HepG2 (cell line): ENCODE results near the gene TXNDC11. TPM values are rescaled to one million over a fixed set of nuclear protein-coding genes. Genes with fewer than 3 reads are reported as not detected.

Source experiments
- EED ChIP-seq: sonication (generic); formaldehyde crosslinking; IDR thresholded peaks from 2 replicates; pipeline ENCODE4 v1.5.0; 2020; ENCODE audit warnings: mild to moderate bottlenecking, missing genetic modification reagents
- SRY ChIP-seq: sonication (generic); formaldehyde crosslinking; IDR thresholded peaks from 2 replicates; pipeline ENCODE4 v1.8.0; 2022; ENCODE audit warnings: mild to moderate bottlenecking, missing genetic modification reagents
- TBL1XR1 ChIP-seq: fragments of 150-350 bp; IDR thresholded peaks from 2 replicates; pipeline ENCODE4 v1.6.1; 2014; ENCODE audit warnings: borderline replicate concordance, low read length; ENCODE audit not compliant: partially characterized antibody
- TCF7L2 ChIP-seq: IDR thresholded peaks from 2 replicates; pipeline ENCODE4 v1.6.1; 2011; ENCODE audit warnings: mild to moderate bottlenecking, low read depth, low read length, moderate library complexity
- THAP11 ChIP-seq: IDR thresholded peaks from 2 replicates; pipeline ENCODE4 v1.6.1; 2016; ENCODE audit warnings: missing biosample characterization, missing genetic modification reagents
- ZFP36L2 ChIP-seq: sonication (generic); formaldehyde crosslinking; IDR thresholded peaks from 2 replicates; pipeline ENCODE4 v1.4.0; 2020; ENCODE audit warnings: missing genetic modification reagents
- ZNF121 ChIP-seq: sonication (generic); formaldehyde crosslinking; IDR thresholded peaks from 2 replicates; pipeline ENCODE4 v1.5.0; 2020; ENCODE audit warnings: mild to moderate bottlenecking, missing genetic modification reagents
- ZNF138 ChIP-seq: sonication (generic); formaldehyde crosslinking; IDR thresholded peaks from 2 replicates; pipeline ENCODE4 v1.5.0; 2020; ENCODE audit warnings: mild to moderate bottlenecking, low read depth, missing genetic modification reagents
- ZNF354B ChIP-seq: sonication (generic); formaldehyde crosslinking; IDR thresholded peaks from 2 replicates; pipeline ENCODE4 v1.8.0; 2022; ENCODE audit warnings: mild to moderate bottlenecking, missing genetic modification reagents
- ZNF367 ChIP-seq: sonication (generic); formaldehyde crosslinking; IDR thresholded peaks from 2 replicates; pipeline ENCODE4 v1.4.0; 2020; ENCODE audit warnings: missing genetic modification reagents, borderline replicate concordance
- ZNF550 ChIP-seq: sonication (generic); formaldehyde crosslinking; IDR thresholded peaks from 2 replicates; pipeline ENCODE4 v1.4.0; 2020; ENCODE audit warnings: mild to moderate bottlenecking, missing genetic modification reagents, borderline replicate concordance
- ZNF567 ChIP-seq: sonication (generic); formaldehyde crosslinking; IDR thresholded peaks from 2 replicates; pipeline ENCODE4 v1.8.1; 2023; ENCODE audit warnings: mild to moderate bottlenecking, missing genetic modification reagents, borderline replicate concordance
- ZNF598 ChIP-seq: sonication (generic); formaldehyde crosslinking; IDR thresholded peaks from 2 replicates; pipeline ENCODE4 v1.5.1; 2020; ENCODE audit warnings: mild to moderate bottlenecking, missing genetic modification reagents, borderline replicate concordance
- polyA plus RNA-seq, 8 experiments: library from polyadenylated mRNA; depleted of rRNA in 3 of 8; stranded (reverse) in 7 of 8; unstranded in 1 of 8; fragments of >200 nt; fragmentation: Illumina TruSeq in 4 of 8; extraction: Trizol in 4 of 8; gene quantifications; 2 replicates each; pipeline versions ENCODE4 v1.2.1 to v1.2.3, GENCODE V29; 2011 to 2016; ENCODE audit warnings: low read depth in 4 of 8, missing spikeins in 1 of 8, mixed read lengths in 1 of 8; ENCODE audit not compliant: insufficient read depth in 1 of 8
- total RNA-seq, 5 experiments: library from RNA; depleted of rRNA; stranded (reverse); fragments of >200 nt; fragmentation: Illumina TruSeq; extraction: Trizol; gene quantifications; 2 replicates each; pipeline ENCODE4 v1.2.3, GENCODE V29; 2016; ENCODE audit warnings: low read depth in 1 of 5
- TF ChIP-seq, protein P1 (sequence below): sonication (generic); formaldehyde crosslinking; IDR thresholded peaks from 2 replicates; pipeline ENCODE4 v1.9.0; 2022; ENCODE audit warnings: low read depth, missing genetic modification reagents
- TF ChIP-seq, protein P2 (sequence below): fragments of 450-650 bp; IDR thresholded peaks from 2 replicates; pipeline ENCODE4 v1.6.1; 2017
- TF ChIP-seq, protein P3 (sequence below): sonication (generic); formaldehyde crosslinking; IDR thresholded peaks from 2 replicates; pipeline ENCODE4 v1.4.0; 2020; ENCODE audit warnings: missing genetic modification reagents
- TF ChIP-seq, protein P4 (sequence below): sonication (generic); formaldehyde crosslinking; IDR thresholded peaks from 2 replicates; pipeline ENCODE4 v1.4.0; 2020; ENCODE audit warnings: missing genetic modification reagents; ENCODE audit errors: not compliant biosample characterization
- TF ChIP-seq, protein P5 (sequence below): sonication (generic); formaldehyde crosslinking; IDR thresholded peaks from 2 replicates; pipeline ENCODE4 v1.4.0; 2020; ENCODE audit warnings: missing genetic modification reagents

Gene TXNDC11
- total and polyA plus RNA-seq, 2 of the 13 experiments (the other 11 are each of a cell fraction or from before 2014, with no cell fraction given) = 74.9 to 123 TPM

DNA sequence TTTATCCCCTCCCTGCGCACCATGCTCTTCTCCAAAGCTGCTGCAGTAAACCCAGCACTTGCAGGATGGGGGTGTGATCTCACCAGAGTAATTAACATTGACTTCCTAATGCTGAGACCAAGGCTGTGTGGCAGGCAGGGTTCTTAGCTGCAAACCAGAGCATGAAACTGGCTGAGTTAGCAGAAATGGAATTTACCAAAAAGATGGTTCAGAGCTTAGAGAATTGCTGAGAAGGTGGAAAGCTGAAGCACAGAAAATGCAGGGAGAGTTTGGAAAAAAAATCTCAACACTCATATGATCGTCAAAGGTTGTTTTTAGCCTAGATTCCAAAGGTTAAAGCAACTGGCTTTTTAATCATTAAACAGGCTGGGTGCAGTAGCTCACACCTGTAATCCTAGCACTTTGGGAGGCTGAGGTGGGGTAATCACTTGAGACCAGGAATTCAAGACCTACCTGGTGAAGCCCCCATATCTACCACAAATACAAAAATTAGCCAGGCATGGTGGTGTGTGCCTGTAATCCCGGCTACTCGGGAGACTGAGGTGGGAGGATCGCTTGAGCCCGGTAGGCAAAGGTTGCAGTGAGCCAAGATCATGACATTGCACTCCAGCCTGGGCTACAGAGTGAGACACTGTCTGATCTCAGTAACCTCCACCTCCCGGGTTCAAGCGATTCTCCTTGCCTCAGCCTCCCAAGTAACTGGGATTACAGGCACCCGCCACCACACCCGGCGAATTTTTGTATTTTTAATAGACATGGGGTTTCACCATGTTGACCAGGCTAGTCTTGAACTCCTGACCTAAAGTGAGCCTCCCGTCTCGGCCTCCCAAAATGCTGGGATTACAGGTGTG, 6.0 kb upstream of the TXNDC11 start (continued):
- TF ChIP-seq, protein P1, sequence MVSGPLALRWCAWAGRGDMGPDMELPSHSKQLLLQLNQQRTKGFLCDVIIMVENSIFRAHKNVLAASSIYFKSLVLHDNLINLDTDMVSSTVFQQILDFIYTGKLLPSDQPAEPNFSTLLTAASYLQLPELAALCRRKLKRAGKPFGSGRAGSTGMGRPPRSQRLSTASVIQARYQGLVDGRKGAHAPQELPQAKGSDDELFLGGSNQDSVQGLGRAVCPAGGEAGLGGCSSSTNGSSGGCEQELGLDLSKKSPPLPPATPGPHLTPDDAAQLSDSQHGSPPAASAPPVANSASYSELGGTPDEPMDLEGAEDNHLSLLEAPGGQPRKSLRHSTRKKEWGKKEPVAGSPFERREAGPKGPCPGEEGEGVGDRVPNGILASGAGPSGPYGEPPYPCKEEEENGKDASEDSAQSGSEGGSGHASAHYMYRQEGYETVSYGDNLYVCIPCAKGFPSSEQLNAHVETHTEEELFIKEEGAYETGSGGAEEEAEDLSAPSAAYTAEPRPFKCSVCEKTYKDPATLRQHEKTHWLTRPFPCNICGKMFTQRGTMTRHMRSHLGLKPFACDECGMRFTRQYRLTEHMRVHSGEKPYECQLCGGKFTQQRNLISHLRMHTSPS (CRISPR knock-in tag) = no peak
- TF ChIP-seq EED (no peak; the same call in 1 of the 2 replicates), ZFP36L2 (no peak), THAP11 (CRISPR knock-in tag) (no peak; the same call in 1 of the 2 replicates), TBL1XR1 (no peak), ZNF121 (peak; percentile 95), ZNF367 (CRISPR knock-in tag) (no peak; the same call in 1 of the 2 replicates), ZNF598 (CRISPR knock-in tag) (no peak), ZNF138 (CRISPR knock-in tag) (peak; percentile 59; the same call in 1 of the 2 replicates), ZNF550 (CRISPR knock-in tag) (no peak), ZNF354B (CRISPR knock-in tag) (no peak), TCF7L2 (no peak), ZNF567 (CRISPR knock-in tag) (peak; percentile 65; the same call in 1 of the 2 replicates), SRY (peak; percentile 58; the same call in 1 of the 2 replicates)
- TF ChIP-seq, protein P2, sequence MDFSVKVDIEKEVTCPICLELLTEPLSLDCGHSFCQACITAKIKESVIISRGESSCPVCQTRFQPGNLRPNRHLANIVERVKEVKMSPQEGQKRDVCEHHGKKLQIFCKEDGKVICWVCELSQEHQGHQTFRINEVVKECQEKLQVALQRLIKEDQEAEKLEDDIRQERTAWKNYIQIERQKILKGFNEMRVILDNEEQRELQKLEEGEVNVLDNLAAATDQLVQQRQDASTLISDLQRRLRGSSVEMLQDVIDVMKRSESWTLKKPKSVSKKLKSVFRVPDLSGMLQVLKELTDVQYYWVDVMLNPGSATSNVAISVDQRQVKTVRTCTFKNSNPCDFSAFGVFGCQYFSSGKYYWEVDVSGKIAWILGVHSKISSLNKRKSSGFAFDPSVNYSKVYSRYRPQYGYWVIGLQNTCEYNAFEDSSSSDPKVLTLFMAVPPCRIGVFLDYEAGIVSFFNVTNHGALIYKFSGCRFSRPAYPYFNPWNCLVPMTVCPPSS = no peak
- TF ChIP-seq, protein P3, sequence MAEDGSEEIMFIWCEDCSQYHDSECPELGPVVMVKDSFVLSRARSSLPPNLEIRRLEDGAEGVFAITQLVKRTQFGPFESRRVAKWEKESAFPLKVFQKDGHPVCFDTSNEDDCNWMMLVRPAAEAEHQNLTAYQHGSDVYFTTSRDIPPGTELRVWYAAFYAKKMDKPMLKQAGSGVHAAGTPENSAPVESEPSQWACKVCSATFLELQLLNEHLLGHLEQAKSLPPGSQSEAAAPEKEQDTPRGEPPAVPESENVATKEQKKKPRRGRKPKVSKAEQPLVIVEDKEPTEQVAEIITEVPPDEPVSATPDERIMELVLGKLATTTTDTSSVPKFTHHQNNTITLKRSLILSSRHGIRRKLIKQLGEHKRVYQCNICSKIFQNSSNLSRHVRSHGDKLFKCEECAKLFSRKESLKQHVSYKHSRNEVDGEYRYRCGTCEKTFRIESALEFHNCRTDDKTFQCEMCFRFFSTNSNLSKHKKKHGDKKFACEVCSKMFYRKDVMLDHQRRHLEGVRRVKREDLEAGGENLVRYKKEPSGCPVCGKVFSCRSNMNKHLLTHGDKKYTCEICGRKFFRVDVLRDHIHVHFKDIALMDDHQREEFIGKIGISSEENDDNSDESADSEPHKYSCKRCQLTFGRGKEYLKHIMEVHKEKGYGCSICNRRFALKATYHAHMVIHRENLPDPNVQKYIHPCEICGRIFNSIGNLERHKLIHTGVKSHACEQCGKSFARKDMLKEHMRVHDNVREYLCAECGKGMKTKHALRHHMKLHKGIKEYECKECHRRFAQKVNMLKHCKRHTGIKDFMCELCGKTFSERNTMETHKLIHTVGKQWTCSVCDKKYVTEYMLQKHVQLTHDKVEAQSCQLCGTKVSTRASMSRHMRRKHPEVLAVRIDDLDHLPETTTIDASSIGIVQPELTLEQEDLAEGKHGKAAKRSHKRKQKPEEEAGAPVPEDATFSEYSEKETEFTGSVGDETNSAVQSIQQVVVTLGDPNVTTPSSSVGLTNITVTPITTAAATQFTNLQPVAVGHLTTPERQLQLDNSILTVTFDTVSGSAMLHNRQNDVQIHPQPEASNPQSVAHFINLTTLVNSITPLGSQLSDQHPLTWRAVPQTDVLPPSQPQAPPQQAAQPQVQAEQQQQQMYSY = no peak
- TF ChIP-seq, protein P4, sequence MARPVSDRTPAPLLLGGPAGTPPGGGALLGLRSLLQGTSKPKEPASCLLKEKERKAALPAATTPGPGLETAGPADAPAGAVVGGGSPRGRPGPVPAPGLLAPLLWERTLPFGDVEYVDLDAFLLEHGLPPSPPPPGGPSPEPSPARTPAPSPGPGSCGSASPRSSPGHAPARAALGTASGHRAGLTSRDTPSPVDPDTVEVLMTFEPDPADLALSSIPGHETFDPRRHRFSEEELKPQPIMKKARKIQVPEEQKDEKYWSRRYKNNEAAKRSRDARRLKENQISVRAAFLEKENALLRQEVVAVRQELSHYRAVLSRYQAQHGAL (CRISPR knock-in tag) = no peak
- TF ChIP-seq, protein P5, sequence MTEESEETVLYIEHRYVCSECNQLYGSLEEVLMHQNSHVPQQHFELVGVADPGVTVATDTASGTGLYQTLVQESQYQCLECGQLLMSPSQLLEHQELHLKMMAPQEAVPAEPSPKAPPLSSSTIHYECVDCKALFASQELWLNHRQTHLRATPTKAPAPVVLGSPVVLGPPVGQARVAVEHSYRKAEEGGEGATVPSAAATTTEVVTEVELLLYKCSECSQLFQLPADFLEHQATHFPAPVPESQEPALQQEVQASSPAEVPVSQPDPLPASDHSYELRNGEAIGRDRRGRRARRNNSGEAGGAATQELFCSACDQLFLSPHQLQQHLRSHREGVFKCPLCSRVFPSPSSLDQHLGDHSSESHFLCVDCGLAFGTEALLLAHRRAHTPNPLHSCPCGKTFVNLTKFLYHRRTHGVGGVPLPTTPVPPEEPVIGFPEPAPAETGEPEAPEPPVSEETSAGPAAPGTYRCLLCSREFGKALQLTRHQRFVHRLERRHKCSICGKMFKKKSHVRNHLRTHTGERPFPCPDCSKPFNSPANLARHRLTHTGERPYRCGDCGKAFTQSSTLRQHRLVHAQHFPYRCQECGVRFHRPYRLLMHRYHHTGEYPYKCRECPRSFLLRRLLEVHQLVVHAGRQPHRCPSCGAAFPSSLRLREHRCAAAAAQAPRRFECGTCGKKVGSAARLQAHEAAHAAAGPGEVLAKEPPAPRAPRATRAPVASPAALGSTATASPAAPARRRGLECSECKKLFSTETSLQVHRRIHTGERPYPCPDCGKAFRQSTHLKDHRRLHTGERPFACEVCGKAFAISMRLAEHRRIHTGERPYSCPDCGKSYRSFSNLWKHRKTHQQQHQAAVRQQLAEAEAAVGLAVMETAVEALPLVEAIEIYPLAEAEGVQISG (CRISPR knock-in tag) = peak; percentile 52; the same call in 1 of the 2 replicates
